WERI-Rb-1 (cell line): Measurements from ENCODE around the gene INS.

Experiments
- DNase-seq: peaks from one replicate; pipeline ENCODE4 v3.0.0-alpha.2; 2020
- H3K27ac ChIP-seq: fragments of 250-450 bp; sonication (Bioruptor Pico); 2 replicates; pipeline ENCODE4 v1.5.1; 2020; ENCODE audit warnings: mild to moderate bottlenecking, moderate library complexity
- H3K27me3 ChIP-seq: fragments of 250-450 bp; sonication (Bioruptor Pico); 2 replicates; pipeline ENCODE4 v1.5.1; 2021; ENCODE audit warnings: mild to moderate bottlenecking, low read depth, moderate library complexity; ENCODE audit not compliant: insufficient read depth, severe bottlenecking
- H3K36me3 ChIP-seq: fragments of 250-450 bp; sonication (Bioruptor Pico); 2 replicates; pipeline ENCODE4 v1.5.1; 2020; ENCODE audit warnings: mild to moderate bottlenecking, moderate library complexity
- H3K4me3 ChIP-seq: 2 replicates; pipeline ENCODE4 v1.5.1; 2011; ENCODE audit warnings: low read depth, mild to moderate bottlenecking, control low read depth, low read length
- H3K9me3 ChIP-seq: fragments of 250-450 bp; sonication (Bioruptor Pico); 2 replicates; pipeline ENCODE4 v1.5.1; 2021; ENCODE audit warnings: mild to moderate bottlenecking, moderate library complexity; ENCODE audit not compliant: severe bottlenecking
- CTCF ChIP-seq: IDR thresholded peaks from 2 replicates; pipeline ENCODE4 v1.5.1; 2011; ENCODE audit warnings: low read depth, mild to moderate bottlenecking, control low read depth, inconsistent platforms, low read length

The INS gene

DNA sequence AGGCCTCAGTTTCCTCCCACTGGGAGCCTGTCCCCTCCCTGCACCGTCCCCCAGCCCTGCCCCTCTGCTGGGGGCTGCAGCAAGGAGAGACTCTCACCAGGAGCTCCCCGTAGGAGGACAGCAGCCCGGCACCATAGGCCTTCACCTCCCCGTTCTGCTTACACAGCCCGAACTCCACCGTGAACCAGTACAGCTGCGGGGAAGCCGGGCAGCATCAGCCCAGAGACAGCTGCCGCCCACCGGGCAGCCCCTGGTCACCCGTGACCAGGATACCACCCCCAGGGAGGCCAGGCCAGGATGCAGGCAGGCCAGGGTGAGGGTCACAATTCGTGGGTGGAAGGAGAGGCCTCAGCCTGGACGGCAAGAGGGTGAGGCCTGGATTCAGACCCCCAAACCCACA, 4.6 kb upstream of the INS start:
- Histone ChIP-seq H3K27ac (no peak overlapping the region), H3K36me3 (no peaks in the 10 kb centered on the region), H3K27me3 (peaks cover 39% of the 10 kb centered on the region), H3K4me3 (no peak overlapping the region), H3K9me3 (no peaks in the 10 kb centered on the region)
- no peak for TF ChIP-seq CTCF
- no peak for DNase-seq

- H3K9me3 ChIP-seq, result no peaks in the 10 kb centered on the region
- peaks cover 38% of the 10 kb centered on the region for H3K27me3 ChIP-seq
- no peak for TF ChIP-seq CTCF
- H3K27ac ChIP-seq, result no peak overlapping the region
- no peak overlapping the region for H3K4me3 ChIP-seq
- H3K36me3 ChIP-seq, result no peaks in the 10 kb centered on the region
- DNase-seq, result no peak
Measured at GRCh38 chr11:2164861-2165555, 4.0 kb upstream of the INS start.

DNA sequence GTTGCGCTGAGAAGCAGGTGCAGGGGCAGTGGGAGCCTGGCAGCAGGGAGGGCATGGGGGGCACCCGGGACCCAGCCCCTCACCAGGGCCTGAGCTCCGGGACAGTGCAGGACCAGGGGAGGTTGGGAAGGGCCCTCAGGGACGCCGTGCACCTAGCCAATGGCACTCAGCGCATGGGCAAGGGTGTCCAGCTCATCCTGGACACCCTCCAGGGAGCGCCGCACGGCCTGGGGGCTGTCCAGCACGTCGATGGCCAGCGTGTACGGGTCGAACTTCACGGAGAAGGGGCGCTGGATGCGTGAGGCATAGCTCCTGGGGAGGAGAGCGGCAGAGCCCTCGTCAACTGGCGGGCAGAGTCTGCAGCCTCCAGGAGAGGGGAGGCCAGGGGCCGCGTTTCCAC, 3.1 kb upstream of the INS start:
- DNase-seq, result no peak
- H3K9me3 ChIP-seq, result no peaks in the 10 kb centered on the region
- peaks cover 41% of the 10 kb centered on the region for H3K27me3 ChIP-seq

GRCh38 chr11:2163428-2163978, 2.5 kb upstream of the INS start:
- Histone ChIP-seq H3K27ac (no peak overlapping the region), H3K9me3 (no peaks in the 10 kb centered on the region), H3K27me3 (peaks cover 47% of the 10 kb centered on the region)

More for the DNA sequence above, 3.1 kb upstream of the INS start:
- Histone ChIP-seq H3K36me3 (no peaks in the 10 kb centered on the region), H3K27ac (no peak overlapping the region), H3K4me3 (no peak overlapping the region)
- no peak for TF ChIP-seq CTCF

GRCh38 chr11:2159536-2160413, 1.2 kb downstream of the INS start:
- Histone ChIP-seq H3K9me3 (no peaks in the 10 kb centered on the region), H3K36me3 (no peaks in the 10 kb centered on the region), H3K27ac (no peak overlapping the region), H3K27me3 (peaks cover 72% of the 10 kb centered on the region), H3K4me3 (no peak overlapping the region)
- no peak for DNase-seq
- no peak for TF ChIP-seq CTCF

More at GRCh38 chr11:2163428-2163978, 2.5 kb upstream of the INS start:
- H3K36me3 ChIP-seq, result no peaks in the 10 kb centered on the region
- no peak for TF ChIP-seq CTCF
- DNase-seq, result no peak
- no peak overlapping the region for H3K4me3 ChIP-seq
